GM19023 (cell line): Measurements from ENCODE around the gene IPPK.
"Not testable (repeated sequence)": the region's sequence is repeated elsewhere in the genome, so short reads cannot be mapped to it uniquely, and the experiment has no call there.

Source experiments
- ATAC-seq: cut with Tn5 transposase; IDR thresholded peaks from one replicate; pipeline ENCODE4 v1.9.1; 2021; ENCODE audit warnings: mild to moderate bottlenecking, moderate library complexity; ENCODE audit not compliant: unreplicated experiment

IPPK gene

DNA sequence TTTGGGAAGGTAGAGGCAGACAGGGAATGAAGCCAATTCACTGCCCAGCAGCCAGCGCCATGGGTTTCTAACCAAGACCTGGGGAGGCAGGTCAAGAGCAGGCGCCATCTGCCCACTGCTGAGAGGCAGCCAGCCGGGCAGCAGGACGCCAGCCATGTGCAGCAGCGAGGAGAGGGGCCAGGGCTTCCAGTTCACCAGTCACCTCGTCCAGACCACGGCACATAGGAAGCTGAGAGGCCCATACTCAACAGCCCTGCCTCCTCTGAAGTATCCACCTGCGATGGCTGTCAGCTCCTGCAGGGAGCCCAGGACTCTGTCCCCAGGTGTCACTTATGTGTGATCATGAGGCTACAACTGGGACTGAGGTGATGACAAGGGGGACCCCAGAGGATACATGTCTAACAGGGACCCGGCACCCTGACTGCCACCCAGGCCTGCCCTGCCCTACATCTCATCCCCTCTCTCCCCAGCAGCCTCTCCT is 30.1 kb downstream of the IPPK start:
- ATAC-seq, result no peak

DNA sequence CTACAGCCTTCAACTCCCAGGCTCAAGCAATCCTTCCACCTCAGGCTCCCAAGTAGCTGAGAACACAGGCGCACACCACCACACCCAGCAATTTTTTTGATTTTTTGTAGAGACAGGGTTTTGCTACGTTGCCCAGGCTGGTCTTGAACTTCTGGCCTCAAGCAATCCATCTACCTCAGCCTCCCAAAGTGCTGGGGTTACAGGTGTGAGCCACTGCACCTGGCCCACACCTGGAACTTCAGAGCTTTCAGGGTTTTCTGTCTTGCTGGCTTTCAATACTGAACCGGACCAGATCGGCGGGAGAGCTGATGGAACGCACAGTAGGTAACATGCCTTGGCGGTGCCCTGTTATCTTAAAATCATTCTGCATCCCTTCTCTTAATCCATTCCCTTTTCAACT is 30.8 kb downstream of the IPPK start:
- ATAC-seq, result no peak

DNA sequence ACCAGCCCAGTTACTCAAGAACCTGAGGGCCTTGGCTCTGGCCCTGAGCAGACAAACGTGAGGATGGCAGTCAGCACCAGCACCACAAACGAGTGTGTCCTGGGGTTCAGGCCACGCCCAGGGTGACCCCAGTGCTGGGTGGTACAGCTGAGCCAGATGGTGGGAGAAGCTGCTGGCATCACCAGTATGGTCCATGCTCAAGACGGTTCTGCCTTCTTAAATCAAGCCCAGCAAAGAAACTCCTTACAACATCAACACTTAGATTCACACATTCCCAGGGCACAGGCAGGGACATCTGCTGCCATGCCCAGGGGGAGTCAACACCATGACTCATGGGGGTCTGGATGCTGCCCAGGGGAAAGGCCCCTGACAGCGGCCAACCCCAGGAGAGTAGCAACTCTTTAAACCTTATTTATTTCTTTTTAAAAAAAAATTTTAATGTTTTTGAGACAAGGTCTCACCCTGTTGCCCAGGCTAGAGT is 31.3 kb downstream of the IPPK start:
- ATAC-seq, result no peak

DNA sequence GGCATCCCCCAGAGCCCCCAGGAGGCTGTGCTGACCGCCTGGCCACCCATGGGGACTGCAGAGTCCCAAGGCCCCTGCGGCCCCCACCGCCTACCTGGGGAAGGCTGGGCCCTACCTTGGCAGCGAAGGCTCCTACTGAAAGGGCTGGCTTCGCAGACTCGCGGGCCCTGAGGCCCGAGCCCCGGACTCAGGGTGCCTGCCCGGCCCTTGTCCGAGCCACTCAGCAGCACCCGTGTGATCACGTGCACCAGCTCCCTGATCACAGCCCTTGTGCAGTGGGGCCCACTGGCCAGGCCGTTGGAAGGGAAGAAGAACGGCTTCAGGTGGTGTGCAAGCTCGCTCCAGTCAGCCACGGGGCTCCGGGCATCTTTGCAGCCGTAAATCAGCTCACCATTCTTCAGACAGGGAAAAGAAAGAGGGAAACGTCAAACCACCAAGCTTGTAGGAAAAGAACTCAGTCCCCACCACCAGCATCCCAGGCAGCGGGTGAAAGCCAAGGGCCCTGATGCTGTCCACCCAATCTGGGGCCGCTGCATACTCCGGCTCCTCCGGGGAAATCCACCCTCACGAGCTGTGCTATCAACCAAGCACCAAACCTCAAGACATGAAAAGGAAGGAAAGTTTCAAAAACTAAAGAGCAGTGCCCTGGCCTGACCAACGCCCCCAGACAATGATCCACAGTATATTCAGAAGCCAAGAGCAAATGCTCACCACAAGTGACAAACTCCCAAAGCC is 31.9 kb downstream of the IPPK start:
- no peak for ATAC-seq

DNA sequence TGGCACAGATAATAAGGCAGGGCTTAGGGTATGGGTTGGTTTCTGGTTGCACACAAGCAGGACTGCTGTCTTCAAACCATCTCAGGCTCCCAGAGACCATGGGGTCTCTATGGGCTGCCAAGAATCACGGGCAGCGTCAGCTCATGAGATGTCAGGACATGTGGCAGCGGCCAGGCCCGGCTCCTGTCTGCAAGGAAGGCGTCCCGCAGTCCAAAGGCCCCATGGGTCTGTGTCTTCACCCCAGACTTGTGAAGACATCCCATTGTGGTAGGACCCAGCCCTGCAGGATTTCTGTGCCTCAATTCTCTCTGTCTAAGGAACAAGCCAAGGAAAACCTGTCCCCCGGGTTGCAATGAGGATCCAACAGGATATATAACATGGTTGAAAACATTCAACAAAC is 32.6 kb downstream of the IPPK start:
- ATAC-seq, result no peak

DNA sequence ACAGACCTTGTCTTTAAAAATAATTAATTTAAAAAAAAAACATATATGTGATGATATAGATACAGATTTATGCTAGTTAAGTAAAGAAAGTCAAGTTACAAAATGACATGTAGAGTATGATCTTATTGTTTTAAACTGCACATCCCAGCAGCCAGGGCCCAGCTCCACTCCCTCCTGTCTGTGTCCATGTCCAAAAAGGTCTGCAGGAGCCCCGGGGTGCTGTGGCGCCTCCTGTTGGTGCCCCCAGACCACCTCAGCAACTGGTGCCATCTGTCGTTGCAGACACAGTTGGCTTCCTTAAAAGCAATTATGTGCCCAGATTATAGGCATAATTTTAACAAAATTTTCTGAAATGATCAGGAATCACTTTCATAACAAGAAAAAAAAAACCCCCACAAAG is 33.3 kb downstream of the IPPK start:
- no peak for ATAC-seq

DNA sequence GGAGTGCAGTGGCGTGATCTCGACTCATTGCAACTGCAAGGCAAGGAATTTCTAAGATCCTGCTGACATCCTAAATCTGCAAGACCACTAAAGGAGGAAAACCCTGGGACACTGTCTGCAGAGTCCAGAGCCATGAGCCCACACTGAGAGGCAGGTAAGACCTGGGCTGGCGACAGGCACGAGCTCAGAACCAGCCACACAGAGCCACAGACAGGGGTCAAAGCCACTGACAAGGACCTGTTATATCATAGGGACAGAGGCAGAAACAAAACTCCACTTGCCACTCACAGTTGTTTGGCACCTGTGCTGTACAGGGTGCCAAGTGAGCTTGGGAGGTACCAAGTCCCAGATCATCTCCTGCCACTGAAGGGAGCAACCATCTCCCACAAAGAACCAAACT is 34.2 kb downstream of the IPPK start:
- no peak for ATAC-seq

DNA sequence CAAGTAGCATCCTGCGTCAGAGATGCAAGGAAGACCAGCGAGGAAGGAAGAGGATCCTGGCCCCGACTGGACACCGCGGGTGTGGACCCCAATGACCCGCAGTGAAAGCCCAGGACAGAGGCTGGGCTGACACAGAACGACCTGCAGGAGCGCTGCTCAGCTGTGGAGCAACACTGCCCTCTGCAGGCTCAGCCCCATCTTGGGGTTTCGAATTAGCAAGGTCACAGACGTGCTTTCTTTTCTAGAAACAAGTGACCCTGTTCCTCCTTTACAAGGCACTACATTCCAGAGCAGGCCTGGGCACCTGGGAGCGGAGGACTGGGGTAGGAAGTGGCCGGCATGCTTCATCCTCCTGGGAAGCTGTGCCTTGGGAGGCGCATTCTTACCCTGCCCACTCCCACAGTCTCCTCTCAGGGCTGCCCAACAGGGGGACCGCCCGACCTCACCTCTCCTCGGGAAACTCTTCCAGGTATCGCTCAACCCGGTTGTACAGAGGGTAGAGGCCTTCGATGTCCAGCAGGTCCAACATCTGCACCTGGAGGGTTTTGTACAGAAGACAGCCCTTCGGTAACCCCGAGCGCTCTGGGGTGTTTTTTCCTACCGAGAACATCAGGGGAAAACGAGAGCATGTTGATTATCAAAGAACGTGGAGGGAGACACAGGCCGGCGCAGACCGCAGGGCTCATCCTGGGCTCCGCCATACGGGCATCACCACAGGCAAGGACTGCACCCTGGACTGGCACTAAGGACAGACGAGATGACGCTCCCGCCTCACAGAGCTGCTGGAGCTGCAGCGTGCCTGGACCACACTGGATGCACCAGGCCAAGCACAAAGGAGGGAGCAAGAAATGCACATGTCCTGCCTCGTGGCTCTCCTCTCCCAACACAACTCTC is 35.0 kb downstream of the IPPK start:
- no peak for ATAC-seq

DNA sequence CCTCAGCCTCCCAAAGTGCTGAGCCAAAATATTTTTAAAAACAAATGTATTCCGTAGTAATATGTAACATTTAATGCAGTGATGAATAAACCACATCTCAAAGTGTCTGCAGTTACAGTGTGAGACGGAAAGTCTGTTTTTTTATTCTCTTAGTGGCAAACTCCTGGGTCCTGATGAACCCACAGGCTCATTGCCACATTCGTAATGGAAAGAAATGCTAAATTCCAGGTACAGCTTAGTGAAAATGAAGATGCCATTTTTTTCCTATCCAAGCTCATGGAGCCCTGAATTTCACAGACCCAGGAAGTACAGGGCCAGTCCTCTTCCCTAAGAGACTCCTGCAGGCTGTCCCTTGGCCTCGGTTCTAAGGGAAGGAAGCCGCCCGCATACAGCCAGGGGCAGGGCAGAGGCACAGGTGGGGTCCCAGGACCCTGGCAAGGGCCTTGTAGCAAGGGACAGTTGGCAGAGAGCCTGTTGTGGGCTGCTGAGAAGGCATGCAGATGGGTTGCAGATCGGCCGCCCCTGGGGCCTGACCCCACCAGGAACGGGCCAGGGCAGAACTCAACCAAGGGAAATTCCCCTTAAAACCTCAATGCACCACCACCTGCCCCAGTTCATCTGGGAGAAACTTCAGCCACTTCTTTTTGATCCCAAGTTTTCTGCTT is 36.2 kb downstream of the IPPK start:
- ATAC-seq, result no peak

DNA sequence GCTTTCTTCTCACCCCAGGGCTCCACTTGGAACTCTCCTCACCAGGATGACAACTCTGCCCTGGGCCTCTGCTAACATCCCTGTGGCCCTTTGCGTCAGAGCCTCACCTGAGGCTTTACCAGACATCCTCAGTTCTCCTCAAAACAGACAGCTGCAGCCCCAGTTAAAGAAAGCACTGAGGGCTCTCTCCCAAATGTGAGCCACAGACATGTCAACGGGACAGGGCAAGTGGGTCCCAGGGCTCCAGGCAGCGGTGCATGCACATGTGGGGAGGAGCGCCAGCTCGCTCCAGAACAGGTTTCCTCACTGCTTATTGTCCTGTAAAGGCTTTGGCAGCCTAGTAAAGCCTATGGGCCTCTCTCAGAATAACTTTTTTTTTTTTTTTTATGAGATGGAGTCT is 37.3 kb downstream of the IPPK start:
- ATAC-seq, result no peak

DNA sequence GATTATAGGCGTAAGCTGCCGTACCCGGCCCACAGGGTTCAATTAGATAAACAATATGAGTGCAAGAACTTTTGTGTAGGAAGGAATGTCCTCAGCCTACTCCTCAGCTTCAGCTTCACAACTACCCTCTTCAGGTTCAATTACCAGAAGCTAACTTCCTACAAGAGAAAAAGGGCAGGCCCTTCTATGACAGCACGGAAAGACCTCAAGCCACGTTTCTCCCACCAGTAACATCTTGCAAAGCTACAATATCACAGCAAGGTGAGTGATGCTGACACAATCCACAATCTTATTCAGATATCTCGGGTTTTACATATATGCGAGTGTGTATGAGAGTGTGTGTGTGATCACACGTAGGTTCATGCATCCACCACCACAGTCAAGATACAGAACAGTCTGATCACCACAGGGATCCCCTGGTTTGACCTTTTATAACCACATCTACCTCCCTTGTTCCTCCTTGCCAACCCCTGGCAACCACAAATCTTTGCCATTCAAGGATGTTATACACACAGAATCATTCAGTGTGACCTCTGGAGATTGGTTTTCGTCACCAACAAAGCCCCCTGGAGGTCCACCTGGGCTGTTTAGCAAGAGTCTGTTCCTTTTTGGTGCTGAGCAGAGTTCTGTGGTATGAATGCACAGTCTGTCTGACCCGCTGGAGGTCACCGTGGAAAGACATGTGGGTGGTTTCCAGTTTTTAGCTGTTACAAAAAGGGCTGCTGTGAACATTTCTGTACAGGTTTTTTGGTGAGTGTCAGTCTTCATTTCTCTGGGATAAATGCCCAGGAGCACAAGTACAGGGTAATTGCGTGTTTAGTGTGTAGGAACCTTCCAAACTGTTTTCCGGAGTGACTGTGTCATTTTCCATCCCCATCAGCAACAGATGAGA is 38.2 kb downstream of the IPPK start:
- no peak for ATAC-seq

DNA sequence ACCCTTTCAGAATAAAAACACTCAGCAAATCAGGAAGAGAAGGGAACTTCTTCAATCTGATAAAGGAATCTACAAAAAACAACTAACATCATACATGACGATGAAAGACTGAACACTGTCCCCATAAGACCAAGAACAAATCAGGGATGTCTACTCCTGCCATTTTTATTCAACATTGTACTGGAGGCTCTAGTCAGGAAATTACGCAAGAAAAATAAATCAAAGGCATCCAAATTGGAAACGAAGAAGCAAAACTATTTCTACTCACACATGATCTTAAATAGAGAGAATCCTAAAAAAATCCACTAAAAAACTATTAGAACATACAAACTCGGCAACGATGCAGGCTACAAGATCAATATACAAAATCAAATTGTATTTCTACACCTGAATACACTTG is 42.3 kb downstream of the IPPK start:
- no peak for ATAC-seq

DNA sequence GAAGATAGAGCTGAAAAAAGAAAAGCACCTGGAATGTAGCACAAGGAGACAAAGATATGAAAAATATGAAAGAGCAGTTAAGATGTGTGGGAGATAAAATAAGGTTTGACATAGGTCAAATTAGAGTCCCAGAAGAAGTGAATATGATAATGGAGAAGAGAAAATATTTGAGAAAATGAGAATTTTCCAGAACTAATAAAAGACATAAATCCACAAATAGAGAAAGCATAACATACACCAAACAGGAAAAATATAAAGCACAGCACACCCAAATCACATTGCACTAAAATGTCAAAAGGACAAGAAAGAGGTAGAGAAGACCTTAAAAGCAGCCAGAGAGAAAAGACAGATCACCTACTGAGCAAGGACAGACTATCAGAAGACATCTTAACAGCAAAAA is 43.4 kb downstream of the IPPK start:
- no peak for ATAC-seq

DNA sequence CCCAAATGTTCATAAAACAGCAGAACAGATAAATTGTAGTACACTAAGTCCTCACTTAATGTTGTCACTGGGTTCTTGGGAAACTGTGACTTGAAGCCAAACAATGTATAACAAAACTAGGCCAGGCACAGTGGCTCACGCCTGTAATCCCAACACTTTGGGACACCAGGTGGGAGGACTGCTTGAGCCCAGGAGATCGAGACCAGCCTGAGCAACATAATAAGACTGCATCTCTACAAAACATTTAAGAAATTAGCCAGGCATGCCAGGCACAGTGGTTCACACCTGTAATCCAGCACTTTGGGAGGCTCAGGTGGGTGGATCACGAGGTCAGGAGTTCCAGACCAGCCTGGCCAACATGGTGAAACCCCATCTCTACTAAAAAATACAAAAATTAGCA is 46.0 kb downstream of the IPPK start:
- ATAC-seq, result not testable (repeated sequence)

DNA sequence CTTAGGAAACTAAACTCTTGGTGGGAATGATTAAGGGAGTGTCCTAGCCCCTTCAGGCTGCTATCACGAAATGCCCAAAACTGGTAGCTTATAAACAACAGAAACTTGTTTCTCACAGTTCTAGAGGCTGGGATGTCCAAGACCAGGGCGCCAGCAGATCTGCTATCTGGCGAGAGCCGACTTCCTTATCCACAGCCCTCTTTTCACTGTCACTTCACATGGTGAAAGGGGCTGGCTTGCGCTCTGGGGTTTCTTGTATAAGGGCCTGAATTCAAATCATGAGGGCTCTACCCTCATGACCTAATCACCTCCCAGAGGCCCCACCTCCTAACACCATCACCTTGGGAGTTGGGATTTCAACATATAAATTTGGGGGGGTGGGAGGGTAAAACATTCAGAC is 49.1 kb downstream of the IPPK start:
- no peak for ATAC-seq

DNA sequence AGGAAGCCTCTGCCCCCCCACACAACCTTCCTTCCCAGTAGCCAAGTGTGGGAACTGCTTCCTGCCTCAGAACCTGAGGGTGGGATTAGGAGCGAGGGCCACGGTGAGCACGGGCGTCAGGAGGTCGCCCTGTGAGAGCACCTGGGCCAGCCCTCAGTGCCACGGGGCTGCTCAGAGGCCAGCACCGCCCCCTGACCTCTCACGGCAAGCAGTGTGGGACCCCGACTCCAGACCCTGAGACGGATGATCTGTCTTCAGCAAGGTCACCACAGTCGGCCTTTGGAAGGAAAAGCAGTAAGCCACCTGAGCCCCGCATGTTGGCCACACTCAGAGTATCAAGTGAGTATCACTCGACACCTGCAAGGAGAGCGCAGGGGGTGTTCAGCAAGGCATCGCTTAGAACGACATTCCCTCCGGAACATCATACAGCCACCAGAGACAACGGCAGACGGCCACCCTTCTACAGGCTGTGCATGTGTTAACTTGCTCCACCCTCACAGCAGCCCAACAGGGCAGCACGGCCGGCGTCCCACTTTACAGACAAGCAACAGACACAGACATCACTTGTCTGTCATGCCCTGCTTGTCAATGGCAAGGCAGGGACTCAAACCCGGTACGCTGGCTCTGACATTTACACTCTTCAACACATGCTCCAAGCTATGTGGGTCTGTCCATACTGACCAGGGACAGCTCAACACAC is 50.2 kb downstream of the IPPK start:
- no peak for ATAC-seq

DNA sequence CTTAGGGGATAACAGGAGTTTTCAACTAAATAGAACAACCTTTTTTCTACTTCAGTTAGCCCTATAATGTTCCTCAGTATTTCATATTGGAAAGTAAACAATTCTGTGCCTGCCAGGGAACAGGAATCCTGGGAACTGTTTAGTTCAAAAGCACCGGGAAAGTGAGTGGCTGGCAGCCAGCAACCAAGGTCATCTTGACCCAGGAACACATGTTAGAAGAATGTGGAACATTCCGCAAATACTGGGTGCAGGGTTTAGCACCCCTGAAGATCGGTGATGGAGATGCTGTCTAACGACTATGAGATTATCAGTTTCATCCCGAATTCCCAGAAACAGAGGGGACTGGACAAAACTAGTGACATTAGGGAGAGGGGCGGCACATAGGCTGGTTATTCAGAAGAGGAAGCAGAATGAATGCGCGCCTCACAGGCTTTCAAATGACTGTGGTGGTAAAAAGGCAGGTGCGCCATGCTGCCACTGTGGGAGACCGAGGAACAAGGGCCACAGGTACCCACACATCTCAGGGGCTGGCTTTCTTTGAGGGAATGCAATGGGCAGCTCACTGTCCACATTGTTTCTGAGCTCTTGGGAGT is 51.2 kb downstream of the IPPK start:
- ATAC-seq, result no peak

DNA sequence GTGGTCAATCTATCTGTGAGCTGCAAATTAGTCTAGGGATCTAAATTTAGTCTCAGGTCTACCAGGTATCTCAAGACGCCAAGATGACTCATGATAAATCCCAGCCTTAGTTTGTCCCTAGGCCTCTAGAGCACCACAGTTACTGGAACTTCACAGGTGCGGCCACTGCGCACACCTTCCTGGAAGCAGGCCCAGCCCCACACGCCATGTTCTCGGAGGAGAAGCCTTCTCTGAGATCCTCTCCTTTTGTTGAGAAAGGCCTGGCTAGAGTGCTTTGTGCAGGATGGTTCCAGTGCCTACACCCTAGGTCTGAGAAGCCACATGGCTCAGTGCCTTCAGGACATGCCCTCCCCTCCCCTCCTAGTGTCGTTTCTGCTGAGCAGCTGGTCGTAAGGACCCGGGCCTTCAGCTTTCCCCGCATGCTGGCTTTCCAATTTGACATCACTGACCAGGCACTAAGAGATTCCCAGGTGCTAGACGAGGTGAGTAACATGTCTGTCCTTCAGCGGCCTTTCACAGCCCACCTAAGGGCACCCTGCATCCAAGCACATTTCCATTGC is 51.9 kb downstream of the IPPK start:
- ATAC-seq, result no peak

DNA sequence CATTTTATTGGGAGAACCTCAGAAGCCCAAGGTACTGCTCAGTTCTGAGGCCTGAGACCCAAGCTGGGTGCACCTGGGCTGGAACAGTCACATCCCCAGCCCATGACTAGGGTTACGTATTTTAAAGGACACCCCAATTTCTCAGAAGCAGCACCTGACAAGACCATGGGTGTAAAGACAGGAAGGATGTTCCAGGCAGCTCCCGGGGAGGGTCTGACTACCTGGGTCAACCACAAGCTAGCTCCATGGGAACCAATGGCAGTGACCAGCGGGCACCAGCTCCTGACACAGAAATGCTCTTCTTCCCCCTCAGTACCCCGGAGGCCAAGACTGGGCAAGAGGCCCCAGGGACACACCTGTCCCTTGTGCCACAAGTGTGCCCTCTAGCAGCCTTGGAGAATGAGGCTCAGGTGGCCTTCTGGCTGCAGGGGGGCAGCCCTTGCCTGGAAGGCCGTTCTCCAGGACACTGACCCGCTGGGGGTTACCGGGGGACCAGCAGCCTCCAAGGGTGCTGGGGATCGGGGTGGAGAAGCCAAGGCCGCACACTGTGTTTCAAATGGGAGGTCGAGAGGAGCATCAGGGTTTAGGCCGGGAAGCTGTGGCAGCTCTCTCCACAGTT is 52.6 kb downstream of the IPPK start:
- ATAC-seq, result no peak
